ENCODE results near the gene UTS2. TPM values are rescaled to one million over a fixed set of nuclear protein-coding genes. Genes with fewer than 3 reads are reported as not detected.

The UTS2 gene
- total RNA-seq, 2 experiments from 2014 or later = 1.6 to 2.0 TPM

DNA sequence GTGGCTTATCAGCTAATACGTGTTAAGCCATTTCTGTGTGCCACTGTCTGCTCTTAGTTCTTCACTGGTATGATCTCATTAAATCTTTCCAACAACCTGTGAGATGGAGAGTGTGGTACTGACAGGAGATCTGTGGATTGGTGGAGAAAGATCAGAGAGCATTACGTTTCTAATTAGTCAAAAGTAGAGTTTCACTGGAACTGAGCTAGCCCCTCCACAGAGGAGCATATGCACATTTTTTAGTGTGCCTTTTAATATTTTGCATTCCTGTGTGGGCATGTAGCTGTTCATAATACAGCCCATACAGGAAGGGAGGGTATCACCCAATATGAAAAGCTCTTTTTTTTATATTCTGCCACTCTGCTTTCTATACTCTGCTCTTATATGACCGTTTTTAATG is 31.6 kb downstream of the UTS2 start:
- no peak overlapping the region for H3K4me3 Mint-ChIP-seq
- H3K36me3 Mint-ChIP-seq = peaks cover 5% of the 10 kb centered on the region
- ATAC-seq (ENCODE audit: low read depth) = no peak
- H3K4me1 Mint-ChIP-seq = no peaks in the 10 kb centered on the region
- no peak overlapping the region for H3K27ac Mint-ChIP-seq
- H3K9me3 Mint-ChIP-seq = no peaks in the 10 kb centered on the region
- no peaks in the 10 kb centered on the region for H3K27me3 Mint-ChIP-seq
- DNase-seq = no peak
- POLR2A ChIA-PET = interaction anchor here (0.6 kb wide), 1 partner anchor 91 kb away, joined by 3 read pairs; no protein-coding TSS in a partner anchor

GRCh38 chr1:7813677-7814373 is 39.0 kb downstream of the UTS2 start:
- POLR2A ChIA-PET = no interaction called here
- Mint-ChIP-seq H3K36me3 (peaks cover 13% of the 10 kb centered on the region), H3K4me3 (no peak overlapping the region), H3K27ac (no peak overlapping the region), H3K4me1 (no peaks in the 10 kb centered on the region), H3K9me3 (peaks cover 14% of the 10 kb centered on the region), H3K27me3 (no peaks in the 10 kb centered on the region)
- DNase-seq (no peak), ATAC-seq (ENCODE audit: low read depth) (no peak)

- no peak overlapping the region for H3K27ac Mint-ChIP-seq
- peaks cover 14% of the 10 kb centered on the region for H3K9me3 Mint-ChIP-seq
- no peaks in the 10 kb centered on the region for H3K4me1 Mint-ChIP-seq
- ATAC-seq (ENCODE audit: low read depth) (no peak), DNase-seq (no peak)
- no peaks in the 10 kb centered on the region for H3K27me3 Mint-ChIP-seq
- POLR2A ChIA-PET = no interaction called here
- peaks cover 13% of the 10 kb centered on the region for H3K36me3 Mint-ChIP-seq
- H3K4me3 Mint-ChIP-seq = no peak overlapping the region
These were observed 41.4 kb downstream of the UTS2 start for GRCh38 chr1:7811476-7811875.

GRCh38 chr1:7810395-7810794 is 42.5 kb downstream of the UTS2 start:
- no peaks in the 10 kb centered on the region for H3K4me1 Mint-ChIP-seq
- H3K27me3 Mint-ChIP-seq = no peaks in the 10 kb centered on the region
- H3K4me3 Mint-ChIP-seq = no peak overlapping the region
- ATAC-seq (ENCODE audit: low read depth) (no peak), DNase-seq (no peak)
- POLR2A ChIA-PET = no interaction called here
- H3K27ac Mint-ChIP-seq = no peak overlapping the region
- peaks cover 13% of the 10 kb centered on the region for H3K36me3 Mint-ChIP-seq
- H3K9me3 Mint-ChIP-seq = peaks cover 14% of the 10 kb centered on the region

DNA sequence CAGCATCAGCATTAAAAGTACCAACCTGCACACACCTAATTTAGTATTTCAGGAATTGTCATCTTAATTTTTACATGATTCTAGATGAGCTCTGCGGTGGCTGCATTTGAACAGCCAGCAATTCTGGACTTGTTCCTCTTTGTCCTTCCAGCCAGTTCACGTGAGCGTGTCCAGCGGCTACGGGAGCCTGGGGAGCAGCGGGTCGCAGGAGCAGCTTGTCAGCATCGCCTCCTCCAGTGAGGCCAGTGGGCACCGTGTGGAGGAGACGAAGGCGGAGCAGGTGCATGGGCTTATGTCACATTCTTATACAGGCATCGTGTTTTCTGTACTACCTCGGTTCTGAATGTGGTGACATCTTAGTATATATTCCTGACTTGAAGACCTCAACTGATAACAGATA is 43.1 kb downstream of the UTS2 start:
- Mint-ChIP-seq H3K27ac (no peak overlapping the region), H3K36me3 (peaks cover 13% of the 10 kb centered on the region), H3K9me3 (peaks cover 14% of the 10 kb centered on the region), H3K27me3 (no peaks in the 10 kb centered on the region), H3K4me3 (no peak overlapping the region), H3K4me1 (no peaks in the 10 kb centered on the region)
- POLR2A ChIA-PET = no interaction called here
- no peak for ATAC-seq (ENCODE audit: low read depth)
- no peak for DNase-seq

- ATAC-seq (ENCODE audit: low read depth) (peak; percentile 56), DNase-seq (no peak)
- peaks cover 5% of the 10 kb centered on the region for H3K9me3 Mint-ChIP-seq
- peaks cover 5% of the 10 kb centered on the region for H3K36me3 Mint-ChIP-seq
- H3K4me1 Mint-ChIP-seq = no peaks in the 10 kb centered on the region
- POLR2A ChIA-PET = no interaction called here
- no peaks in the 10 kb centered on the region for H3K27me3 Mint-ChIP-seq
- H3K27ac Mint-ChIP-seq = no peak overlapping the region
- no peak overlapping the region for H3K4me3 Mint-ChIP-seq
These were observed 44.5 kb downstream of the UTS2 start for GRCh38 chr1:7808253-7808844.

DNA sequence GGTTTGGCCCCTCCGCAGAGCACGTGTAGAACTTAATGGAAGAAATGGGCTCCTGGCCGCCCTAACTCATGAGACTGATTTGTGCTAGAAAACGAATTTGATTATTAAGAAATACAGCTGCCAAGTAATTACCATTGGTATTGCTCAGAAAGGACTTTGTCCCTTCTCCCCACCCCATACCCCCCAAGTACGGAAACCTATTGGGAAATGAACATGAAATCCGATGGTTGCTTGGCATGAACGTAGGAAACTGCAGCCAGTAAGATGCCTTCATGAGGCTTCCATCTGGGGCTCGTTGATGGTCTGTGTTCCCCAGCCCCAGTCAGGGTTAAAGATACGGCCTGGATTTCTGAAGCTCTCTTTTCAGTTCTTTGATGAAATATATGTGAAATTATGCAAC is 47.4 kb downstream of the UTS2 start:
- H3K9me3 Mint-ChIP-seq = no peaks in the 10 kb centered on the region
- ATAC-seq (ENCODE audit: low read depth) = no peak
- no peaks in the 10 kb centered on the region for H3K4me1 Mint-ChIP-seq
- no peak overlapping the region for H3K27ac Mint-ChIP-seq
- no peaks in the 10 kb centered on the region for H3K27me3 Mint-ChIP-seq
- H3K4me3 Mint-ChIP-seq = no peak overlapping the region
- POLR2A ChIA-PET = no interaction called here
- no peaks in the 10 kb centered on the region for H3K36me3 Mint-ChIP-seq
- no peak for DNase-seq

Other genes starting within 250 kb of the UTS2 start
- 10 to 100 TPM; 44.7 to 51.3 TPM for gene VAMP3, start 81.8 kb downstream of the UTS2 start, total RNA-seq
- gene PER3, start 68.8 kb downstream of the UTS2 start, total RNA-seq = 1 to 10 TPM; 3.3 to 3.6 TPM
- 1 to 10 TPM; 2.7 to 3.2 TPM for gene TNFRSF9, start 87.8 kb upstream of the UTS2 start, total RNA-seq
- gene PARK7, start 108.6 kb upstream of the UTS2 start, total RNA-seq = 100 to 1,000 TPM; 209 to 230 TPM
- 1 to 10 TPM in 1 of 2 experiments, under 1 TPM in 1; 0.94 to 1.4 TPM for gene ERRFI1, start 173.2 kb upstream of the UTS2 start, total RNA-seq

Measured in activated naive CD8-positive, alpha-beta T cell treated with anti-CD3 and anti-CD28 coated beads, Interleukin-2, amount 10 ng/mL, durations not matched to agents 7 days and 5 days (primary cell).